Measurements from ENCODE around the gene CBFA2T3. TPM values are rescaled to one million over a fixed set of nuclear protein-coding genes. Genes with fewer than 3 reads are reported as not detected.

Gene CBFA2T3
- total RNA-seq, 1 donor from 2014 or later, result 2.4 TPM

- DNase-seq (ENCODE audit: low read depth) (no peak), FAIRE-seq (no peak)
- no peak overlapping the region for H3K4me2 ChIP-seq (ENCODE audit: low read length)
- Mint-ChIP-seq H3K4me1 (ENCODE audit: low read depth, unreplicated experiment) (no peaks in the 10 kb centered on the region), H3K36me3 (ENCODE audit: low read depth, unreplicated experiment) (peaks cover 6% of the 10 kb centered on the region), H3K9me3 (ENCODE audit: unreplicated experiment) (peaks cover 3% of the 10 kb centered on the region), H3K27me3 (ENCODE audit: low read depth, unreplicated experiment) (peaks cover 54% of the 10 kb centered on the region), H3K4me3 (ENCODE audit: unreplicated experiment) (no peak overlapping the region), H3K27ac (ENCODE audit: unreplicated experiment) (no peak overlapping the region)
- no peak overlapping the region for H3K9ac ChIP-seq (ENCODE audit: low read length)
- no peak overlapping the region for H3K4me3 ChIP-seq (ENCODE audit: insufficient read depth, low read depth, low read length)
- TF ChIP-seq EZH2 (IDR thresholded peaks at IDR 0.05; ENCODE audit: insufficient read depth, low read length) (no peak), CTCF (IDR thresholded peaks at IDR 0.05; ENCODE audit: insufficient read depth, low read depth, low read length) (no peak)
- no peaks in the 10 kb centered on the region for H4K20me1 ChIP-seq (ENCODE audit: insufficient read depth, low read length)
- H2AFZ ChIP-seq (ENCODE audit: low read depth, low read length), result no peak overlapping the region
- no peaks in the 10 kb centered on the region for H3K79me2 ChIP-seq (ENCODE audit: insufficient read depth, low read length)
- H3K9me3 ChIP-seq (ENCODE audit: insufficient read depth, low read depth, low read length), result no peaks in the 10 kb centered on the region
- H3K4me1 ChIP-seq (ENCODE audit: insufficient read depth, low read length), result no peaks in the 10 kb centered on the region
- H3K27me3 ChIP-seq (ENCODE audit: insufficient read depth, low read length), result peaks cover 14% of the 10 kb centered on the region
- H3K27ac ChIP-seq (ENCODE audit: low read depth, low read length), result no peak overlapping the region
- H3K36me3 ChIP-seq (ENCODE audit: insufficient read depth, low read length), result no peaks in the 10 kb centered on the region
Measured at GRCh38 chr16:88957433-88957767, 19.6 kb downstream of the CBFA2T3 start.

- Histone ChIP-seq H3K4me1 (ENCODE audit: insufficient read depth, low read length) (no peaks in the 10 kb centered on the region), H2AFZ (ENCODE audit: low read depth, low read length) (no peak overlapping the region), H3K36me3 (ENCODE audit: insufficient read depth, low read length) (no peaks in the 10 kb centered on the region), H3K4me3 (ENCODE audit: insufficient read depth, low read depth, low read length) (no peak overlapping the region), H3K79me2 (ENCODE audit: insufficient read depth, low read length) (no peaks in the 10 kb centered on the region), H4K20me1 (ENCODE audit: insufficient read depth, low read length) (no peaks in the 10 kb centered on the region), H3K9me3 (ENCODE audit: insufficient read depth, low read depth, low read length) (no peaks in the 10 kb centered on the region), H3K27me3 (ENCODE audit: insufficient read depth, low read length) (peaks cover 14% of the 10 kb centered on the region), H3K27ac (ENCODE audit: low read depth, low read length) (no peak overlapping the region), H3K9ac (ENCODE audit: low read length) (no peak overlapping the region), H3K4me2 (ENCODE audit: low read length) (no peak overlapping the region)
- Mint-ChIP-seq H3K4me3 (ENCODE audit: unreplicated experiment) (no peak overlapping the region), H3K27ac (ENCODE audit: unreplicated experiment) (no peak overlapping the region), H3K36me3 (ENCODE audit: low read depth, unreplicated experiment) (peaks cover 3% of the 10 kb centered on the region), H3K4me1 (ENCODE audit: low read depth, unreplicated experiment) (no peaks in the 10 kb centered on the region), H3K9me3 (ENCODE audit: unreplicated experiment) (peaks cover 3% of the 10 kb centered on the region), H3K27me3 (ENCODE audit: low read depth, unreplicated experiment) (peaks cover 52% of the 10 kb centered on the region)
- FAIRE-seq (no peak), DNase-seq (ENCODE audit: low read depth) (no peak)
- TF ChIP-seq EZH2 (IDR thresholded peaks at IDR 0.05; ENCODE audit: insufficient read depth, low read length) (no peak), CTCF (IDR thresholded peaks at IDR 0.05; ENCODE audit: insufficient read depth, low read depth, low read length) (no peak)
Measured at GRCh38 chr16:88956546-88957432, 20.2 kb downstream of the CBFA2T3 start.

GRCh38 chr16:88955906-88956305 is 21.1 kb downstream of the CBFA2T3 start:
- H2AFZ ChIP-seq (ENCODE audit: low read depth, low read length), result no peak overlapping the region

More at GRCh38 chr16:88955906-88956305, 21.1 kb downstream of the CBFA2T3 start:
- Mint-ChIP-seq H3K36me3 (ENCODE audit: low read depth, unreplicated experiment) (peaks cover 3% of the 10 kb centered on the region), H3K4me1 (ENCODE audit: low read depth, unreplicated experiment) (no peaks in the 10 kb centered on the region), H3K27me3 (ENCODE audit: low read depth, unreplicated experiment) (peaks cover 51% of the 10 kb centered on the region), H3K9me3 (ENCODE audit: unreplicated experiment) (peaks cover 3% of the 10 kb centered on the region), H3K27ac (ENCODE audit: unreplicated experiment) (no peak overlapping the region), H3K4me3 (ENCODE audit: unreplicated experiment) (no peak overlapping the region)
- Histone ChIP-seq H3K9ac (ENCODE audit: low read length) (no peak overlapping the region), H3K4me2 (ENCODE audit: low read length) (no peak overlapping the region), H3K36me3 (ENCODE audit: insufficient read depth, low read length) (no peaks in the 10 kb centered on the region), H4K20me1 (ENCODE audit: insufficient read depth, low read length) (no peaks in the 10 kb centered on the region), H3K4me3 (ENCODE audit: insufficient read depth, low read depth, low read length) (no peak overlapping the region), H3K4me1 (ENCODE audit: insufficient read depth, low read length) (no peaks in the 10 kb centered on the region), H3K27ac (ENCODE audit: low read depth, low read length) (no peak overlapping the region), H3K9me3 (ENCODE audit: insufficient read depth, low read depth, low read length) (no peaks in the 10 kb centered on the region), H3K27me3 (ENCODE audit: insufficient read depth, low read length) (peaks cover 14% of the 10 kb centered on the region), H3K79me2 (ENCODE audit: insufficient read depth, low read length) (no peaks in the 10 kb centered on the region)
- FAIRE-seq (no peak), DNase-seq (ENCODE audit: low read depth) (no peak)
- TF ChIP-seq EZH2 (IDR thresholded peaks at IDR 0.05; ENCODE audit: insufficient read depth, low read length) (no peak), CTCF (IDR thresholded peaks at IDR 0.05; ENCODE audit: insufficient read depth, low read depth, low read length) (no peak)

All from astrocyte (in vitro differentiated cells and primary cell).